ENCODE measurements around the gene PNKD.

DNA sequence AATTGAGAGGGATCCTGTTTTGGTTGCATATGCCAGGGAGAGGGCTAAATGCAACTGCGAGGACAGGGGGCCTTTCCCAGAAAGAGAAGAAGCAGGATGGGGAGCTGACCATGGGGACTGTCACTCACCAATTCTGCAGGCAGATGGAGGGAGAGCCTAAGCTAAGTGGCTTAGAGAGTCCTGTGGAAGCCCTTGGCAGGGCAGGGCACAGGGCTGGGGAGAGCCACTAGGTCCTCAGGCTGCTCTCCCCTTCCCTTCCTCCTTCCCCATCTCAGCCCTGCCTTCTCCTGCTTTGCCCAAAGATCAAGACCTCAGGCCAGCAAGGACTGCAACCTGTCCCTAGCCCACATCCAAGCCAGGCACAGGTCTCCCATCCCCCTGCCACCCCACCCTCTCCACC, 62.0 kb downstream of the PNKD start:
- TF ChIP-seq EP300 (IDR thresholded peaks at IDR 0.05) = no peak
- no peak for TF ChIP-seq POLR2AphosphoS5 (IDR thresholded peaks at IDR 0.05)
- TF ChIP-seq, protein P1, sequence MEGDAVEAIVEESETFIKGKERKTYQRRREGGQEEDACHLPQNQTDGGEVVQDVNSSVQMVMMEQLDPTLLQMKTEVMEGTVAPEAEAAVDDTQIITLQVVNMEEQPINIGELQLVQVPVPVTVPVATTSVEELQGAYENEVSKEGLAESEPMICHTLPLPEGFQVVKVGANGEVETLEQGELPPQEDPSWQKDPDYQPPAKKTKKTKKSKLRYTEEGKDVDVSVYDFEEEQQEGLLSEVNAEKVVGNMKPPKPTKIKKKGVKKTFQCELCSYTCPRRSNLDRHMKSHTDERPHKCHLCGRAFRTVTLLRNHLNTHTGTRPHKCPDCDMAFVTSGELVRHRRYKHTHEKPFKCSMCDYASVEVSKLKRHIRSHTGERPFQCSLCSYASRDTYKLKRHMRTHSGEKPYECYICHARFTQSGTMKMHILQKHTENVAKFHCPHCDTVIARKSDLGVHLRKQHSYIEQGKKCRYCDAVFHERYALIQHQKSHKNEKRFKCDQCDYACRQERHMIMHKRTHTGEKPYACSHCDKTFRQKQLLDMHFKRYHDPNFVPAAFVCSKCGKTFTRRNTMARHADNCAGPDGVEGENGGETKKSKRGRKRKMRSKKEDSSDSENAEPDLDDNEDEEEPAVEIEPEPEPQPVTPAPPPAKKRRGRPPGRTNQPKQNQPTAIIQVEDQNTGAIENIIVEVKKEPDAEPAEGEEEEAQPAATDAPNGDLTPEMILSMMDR (IDR thresholded peaks at IDR 0.05) = no peak

All from esophagus muscularis mucosa (tissue), 4 donors.